Trophoblast cell (in vitro differentiated cells and primary cell): ENCODE measurements around the gene DENND10.

Source experiments
- DNase-seq, 2 donors: peaks; one replicate each; pipeline ENCODE4 v3.0.0-alpha.2; 2016
- H2AFZ ChIP-seq: 2 replicates; pipeline ENCODE4 v1.6.1; 2013; ENCODE audit warnings: low read length, moderate library complexity, mild to moderate bottlenecking; ENCODE audit not compliant: insufficient read depth, poor library complexity
- H2AK5ac ChIP-seq: 2 replicates; pipeline ENCODE4 v1.6.1; 2013; ENCODE audit warnings: mild to moderate bottlenecking, low read length
- H2BK120ac ChIP-seq: 2 replicates; pipeline ENCODE4 v1.6.1; 2013; ENCODE audit warnings: low read length, mild to moderate bottlenecking, moderate library complexity; ENCODE audit not compliant: insufficient read depth, poor library complexity
- H2BK12ac ChIP-seq: 2 replicates; pipeline ENCODE4 v1.6.1; 2013; ENCODE audit warnings: mild to moderate bottlenecking, low read length, moderate library complexity
- H2BK5ac ChIP-seq: 2 replicates; pipeline ENCODE4 v1.6.1; 2013; ENCODE audit warnings: low read length, low read depth, moderate library complexity, mild to moderate bottlenecking; ENCODE audit not compliant: poor library complexity
- H3K14ac ChIP-seq: 2 replicates; pipeline ENCODE4 v1.6.1; 2013; ENCODE audit warnings: mild to moderate bottlenecking, low read length
- H3K18ac ChIP-seq: 2 replicates; pipeline ENCODE4 v1.6.1; 2013; ENCODE audit warnings: mild to moderate bottlenecking, low read length
- H3K23ac ChIP-seq: 2 replicates; pipeline ENCODE4 v1.6.1; 2013; ENCODE audit warnings: low read length
- H3K27ac ChIP-seq: 2 replicates; pipeline ENCODE4 v1.5.1; 2013; ENCODE audit warnings: low read depth, mild to moderate bottlenecking, inconsistent platforms, low read length, moderate library complexity
- H3K27me3 ChIP-seq: 2 replicates; pipeline ENCODE4 v1.6.1; 2013; ENCODE audit warnings: inconsistent platforms, mild to moderate bottlenecking, low read length, moderate library complexity; ENCODE audit not compliant: insufficient read depth
- H3K36me3 ChIP-seq, 2 experiments: 1 replicate in 1 of 2; 2 replicates in 1 of 2; pipeline ENCODE4 v1.6.1; 2013; ENCODE audit warnings: low read length in 2 of 2, mild to moderate bottlenecking in 2 of 2, moderate library complexity in 1 of 2; ENCODE audit not compliant: insufficient read depth in 2 of 2, control insufficient read depth in 1 of 2
- H3K4ac ChIP-seq: 2 replicates; pipeline ENCODE4 v1.6.1; 2013; ENCODE audit warnings: low read depth, mild to moderate bottlenecking, low read length, moderate library complexity
- H3K4me1 ChIP-seq, 2 experiments: 1 replicate in 1 of 2; 2 replicates in 1 of 2; pipeline ENCODE4 v1.6.1; 2013; ENCODE audit warnings: low read length in 2 of 2, mild to moderate bottlenecking in 2 of 2, moderate library complexity in 1 of 2; ENCODE audit not compliant: insufficient read depth in 2 of 2, control insufficient read depth in 1 of 2
- H3K4me2 ChIP-seq: 2 replicates; pipeline ENCODE4 v1.6.1; 2013; ENCODE audit warnings: inconsistent platforms, mild to moderate bottlenecking, low read length, moderate library complexity
- H3K4me3 ChIP-seq: 2 replicates; pipeline ENCODE4 v1.5.1; 2013; ENCODE audit warnings: mild to moderate bottlenecking, low read depth, low read length, inconsistent platforms
- H3K79me1 ChIP-seq: one replicate; pipeline ENCODE4 v1.6.1; 2013; ENCODE audit warnings: low read length
- H3K79me2 ChIP-seq: 2 replicates; pipeline ENCODE4 v1.6.1; 2013; ENCODE audit warnings: low read length, mild to moderate bottlenecking; ENCODE audit not compliant: control insufficient read depth, insufficient read depth, poor library complexity
- H3K9ac ChIP-seq: 2 replicates; pipeline ENCODE4 v1.6.1; 2013; ENCODE audit warnings: mild to moderate bottlenecking, low read length
- H3K9me3 ChIP-seq: 2 replicates; pipeline ENCODE4 v1.6.1; 2013; ENCODE audit warnings: low read depth, mild to moderate bottlenecking, control low read depth, inconsistent platforms, low read length; ENCODE audit not compliant: insufficient read depth
- H4K12ac ChIP-seq: 2 replicates; pipeline ENCODE4 v1.6.1; 2013; ENCODE audit warnings: low read depth, mild to moderate bottlenecking, low read length, moderate library complexity
- H4K8ac ChIP-seq: 2 replicates; pipeline ENCODE4 v1.6.1; 2013; ENCODE audit warnings: low read depth, mild to moderate bottlenecking, low read length, moderate library complexity
- H4K91ac ChIP-seq: one replicate; pipeline ENCODE4 v1.6.1; 2013; ENCODE audit warnings: low read depth, mild to moderate bottlenecking, low read length, moderate library complexity
- WGBS: extraction: QIAGEN DNeasy Blood & Tissue Kit; methylation state at CpG from one replicate; pipeline ENCODE4 v1.1.7; 2013; ENCODE audit warnings: missing lambda C conversion rate; ENCODE audit not compliant: insufficient read length, insufficient coverage; ENCODE audit errors: extremely low coverage; 5-methylcytosine and 5-hydroxymethylcytosine counted together

Gene DENND10

GRCh38 chr10:119084896-119085295 is 19.0 kb upstream of the DENND10 start:
- no peak overlapping the region for H3K4me2 ChIP-seq

DNA sequence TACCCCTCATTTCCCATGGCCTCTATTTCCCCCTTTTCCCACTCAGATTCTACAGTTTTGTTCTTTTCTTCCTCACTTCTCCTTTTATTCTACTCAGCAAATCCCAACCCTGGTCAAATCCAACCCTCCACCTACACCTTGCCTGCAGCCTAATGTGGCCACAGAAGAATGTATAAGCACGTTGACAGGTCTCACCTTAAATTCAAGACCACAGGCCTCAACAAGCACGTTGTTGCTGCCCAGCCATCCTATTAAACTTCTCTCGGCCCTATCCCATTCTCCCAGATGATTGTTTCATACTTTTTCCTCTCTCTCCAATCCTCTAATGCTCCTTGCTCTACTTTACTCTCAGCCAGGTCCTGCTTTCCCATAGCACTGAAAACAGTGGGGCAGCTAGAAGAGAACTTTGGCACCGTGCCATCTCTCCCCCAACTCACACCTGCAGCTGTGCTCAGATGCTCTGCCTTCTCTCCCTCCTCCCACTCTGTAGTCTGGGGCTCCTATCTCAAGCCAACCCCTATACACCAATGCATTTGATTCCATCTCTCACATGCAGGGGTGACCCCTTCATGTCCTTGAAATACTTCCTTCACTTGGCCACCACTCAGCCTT is 16.5 kb upstream of the DENND10 start:
- WGBS: no CpG with 5 or more reads among the region's 4 CpGs

More at GRCh38 chr10:119084896-119085295, 19.0 kb upstream of the DENND10 start:
- no CpG with 5 or more reads among the region's 11 CpGs for WGBS
- Histone ChIP-seq H3K79me2 (peaks cover 7% of the 10 kb centered on the region), H3K4me3 (no peak overlapping the region), H3K14ac (no peak overlapping the region), H2BK12ac (no peak overlapping the region), H3K18ac (no peak overlapping the region), H3K23ac (no peak overlapping the region), H3K79me1 (peaks cover 13% of the 10 kb centered on the region), H3K4ac (no peak overlapping the region), H3K9me3 (no peaks in the 10 kb centered on the region), H2AFZ (no peak overlapping the region), H4K12ac (no peak overlapping the region), H3K27ac (no peak overlapping the region), H4K91ac (no peak overlapping the region), H3K9ac (no peak overlapping the region), H2AK5ac (no peak overlapping the region), H2BK120ac (no peak overlapping the region), H3K27me3 (no peaks in the 10 kb centered on the region), H3K4me1 (no peaks in the 10 kb centered on the region), H4K8ac (no peak overlapping the region), H2BK5ac (no peak overlapping the region), H3K36me3 (no peaks in the 10 kb centered on the region)
- DNase-seq: no peak

GRCh38 chr10:119090026-119090795 is 13.7 kb upstream of the DENND10 start:
- Histone ChIP-seq H3K79me2 (no peaks in the 10 kb centered on the region), H2BK120ac (no peak overlapping the region), H2AK5ac (no peak overlapping the region), H3K18ac (no peak overlapping the region), H3K4me1 (peaks cover 11 to 15% of the 10 kb centered on the region in 2 experiments), H4K12ac (no peak overlapping the region), H2BK5ac (no peak overlapping the region), H3K9ac (no peak overlapping the region), H2BK12ac (no peak overlapping the region), H4K91ac (no peak overlapping the region), H3K4me3 (no peak overlapping the region), H3K4me2 (no peak overlapping the region), H3K36me3 (no peaks in the 10 kb centered on the region), H3K27me3 (no peaks in the 10 kb centered on the region), H2AFZ (no peak overlapping the region), H4K8ac (no peak overlapping the region), H3K27ac (no peak overlapping the region), H3K9me3 (no peaks in the 10 kb centered on the region), H3K14ac (no peak overlapping the region), H3K79me1 (peaks cover 8% of the 10 kb centered on the region), H3K4ac (no peak overlapping the region), H3K23ac (no peak overlapping the region)
- DNase-seq: no peak
- no CpG with 5 or more reads among the region's 13 CpGs for WGBS

More for the DNA sequence above, 16.5 kb upstream of the DENND10 start:
- Histone ChIP-seq H4K91ac (no peak overlapping the region), H3K79me1 (no peaks in the 10 kb centered on the region), H3K4me1 (peaks cover 0 to 2% of the 10 kb centered on the region in 2 experiments), H3K27ac (no peak overlapping the region), H3K4me3 (no peak overlapping the region), H3K14ac (no peak overlapping the region), H3K36me3 (no peaks in the 10 kb centered on the region), H2BK5ac (no peak overlapping the region), H2AK5ac (no peak overlapping the region), H2BK12ac (no peak overlapping the region), H3K4ac (no peak overlapping the region), H4K8ac (no peak overlapping the region), H3K18ac (no peak overlapping the region), H2AFZ (no peak overlapping the region), H3K9me3 (no peaks in the 10 kb centered on the region), H3K27me3 (no peaks in the 10 kb centered on the region), H3K79me2 (no peaks in the 10 kb centered on the region), H3K4me2 (no peak overlapping the region), H3K23ac (no peak overlapping the region), H2BK120ac (no peak overlapping the region), H3K9ac (no peak overlapping the region), H4K12ac (no peak overlapping the region)
- no peak for DNase-seq

DNA sequence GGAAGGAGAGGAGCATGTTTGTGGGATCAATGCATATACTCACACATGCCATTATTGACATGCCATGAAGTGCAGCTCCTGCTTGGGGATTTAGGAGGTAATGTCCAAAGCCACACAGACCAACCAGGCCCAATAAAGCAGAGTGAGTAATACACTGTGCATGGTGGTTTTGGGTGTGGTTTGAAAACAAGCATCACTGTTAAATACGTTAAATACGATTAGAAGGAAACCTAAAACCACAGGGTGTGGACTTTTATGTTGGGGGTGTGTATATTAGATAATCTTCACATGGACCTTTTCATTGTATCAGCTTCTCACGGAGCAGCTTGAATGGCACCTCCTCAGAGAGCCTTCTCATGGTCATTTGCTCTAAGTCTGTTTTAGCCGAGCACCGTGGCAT is 12.9 kb upstream of the DENND10 start:
- no peak overlapping the region for H3K27ac ChIP-seq
- H4K12ac ChIP-seq: no peak overlapping the region
- H3K27me3 ChIP-seq: no peaks in the 10 kb centered on the region
- no peak overlapping the region for H2AFZ ChIP-seq
- no peak overlapping the region for H3K14ac ChIP-seq
- no peak overlapping the region for H2BK12ac ChIP-seq
- no peak overlapping the region for H4K91ac ChIP-seq
- DNase-seq: no peak
- no peak overlapping the region for H3K4me3 ChIP-seq
- H3K79me1 ChIP-seq: peaks cover 8% of the 10 kb centered on the region
- H3K79me2 ChIP-seq: no peaks in the 10 kb centered on the region
- no peak overlapping the region for H3K18ac ChIP-seq
- no peak overlapping the region for H3K4me2 ChIP-seq
- no peak overlapping the region for H2AK5ac ChIP-seq
- H3K36me3 ChIP-seq: no peaks in the 10 kb centered on the region
- H2BK5ac ChIP-seq: no peak overlapping the region
- H2BK120ac ChIP-seq: no peak overlapping the region
- H3K4me1 ChIP-seq: peaks cover 11 to 16% of the 10 kb centered on the region in 2 experiments
- H4K8ac ChIP-seq: no peak overlapping the region
- H3K23ac ChIP-seq: no peak overlapping the region
- no peaks in the 10 kb centered on the region for H3K9me3 ChIP-seq
- no peak overlapping the region for H3K4ac ChIP-seq
- no CpG with 5 or more reads among the region's 5 CpGs for WGBS
- no peak overlapping the region for H3K9ac ChIP-seq
